CD4-positive, alpha-beta T cell treated with Interleukin-4 for 4 hours (primary cell): ENCODE data around the gene ARHGAP30.

ENCODE experiments used
- DNase-seq: peaks from one replicate; pipeline ENCODE4 v3.0.0-alpha.2; 2020

Gene ARHGAP30

GRCh38 chr1:161089251-161089924 lies 19.7 kb upstream of the ARHGAP30 start, which contains the start of gene NECTIN4:
NECTIN4 (minus strand) TSS chr1:161089558; CDS start chr1:161089296, 262 bp downstream.
- DNase-seq: no peak

- no peak for DNase-seq
Measured at GRCh38 chr1:161088587-161089110, 19.0 kb upstream of the ARHGAP30 start.

- DNase-seq: no peak
Measured at GRCh38 chr1:161086457-161086856, 16.8 kb upstream of the ARHGAP30 start.

- no peak for DNase-seq
Measured at GRCh38 chr1:161085165-161085564, 15.5 kb upstream of the ARHGAP30 start.

GRCh38 chr1:161084597-161084988 lies 14.9 kb upstream of the ARHGAP30 start:
- no peak for DNase-seq

GRCh38 chr1:161083748-161084596 lies 14.3 kb upstream of the ARHGAP30 start:
- no peak for DNase-seq

GRCh38 chr1:161082996-161083747 lies 13.5 kb upstream of the ARHGAP30 start:
- DNase-seq: peak; percentile 14

- no peak for DNase-seq
Measured at GRCh38 chr1:161082483-161082882, 12.8 kb upstream of the ARHGAP30 start.

GRCh38 chr1:161081519-161081918 lies 11.8 kb upstream of the ARHGAP30 start:
- no peak for DNase-seq

GRCh38 chr1:161080441-161081405 lies 11.0 kb upstream of the ARHGAP30 start:
- no peak for DNase-seq

GRCh38 chr1:161079436-161080110 lies 9.9 kb upstream of the ARHGAP30 start:
- DNase-seq: no peak

GRCh38 chr1:161077426-161077825 lies 7.7 kb upstream of the ARHGAP30 start:
- DNase-seq: no peak

- DNase-seq: no peak
Measured at GRCh38 chr1:161076410-161076809, 6.7 kb upstream of the ARHGAP30 start.

- no peak for DNase-seq
Measured at GRCh38 chr1:161074676-161075368, 5.1 kb upstream of the ARHGAP30 start.

- DNase-seq: no peak
Measured at GRCh38 chr1:161073474-161074121, 3.9 kb upstream of the ARHGAP30 start.

- no peak for DNase-seq
Measured at GRCh38 chr1:161072751-161073449, 3.2 kb upstream of the ARHGAP30 start.

- peak; percentile 46 for DNase-seq
Measured at GRCh38 chr1:161071886-161072371, 2.2 kb upstream of the ARHGAP30 start.

- DNase-seq: no peak
Measured at GRCh38 chr1:161070761-161071160, 1.1 kb upstream of the ARHGAP30 start.

GRCh38 chr1:161069241-161069640 lies 450 bp downstream of the ARHGAP30 start:
- DNase-seq: peak; percentile 27
